ENCODE data around the gene TGFBR1.

TGFBR1 gene

GRCh38 chr9:99106044-99106375 is 1.1 kb downstream of the TGFBR1 start:
- DNase-seq = no peak
- ATAC-seq = no peak

- no peak for DNase-seq
- ATAC-seq = no peak
Observed at GRCh38 chr9:99107421-99107820, 2.5 kb downstream of the TGFBR1 start.

- ATAC-seq = no peak
- no peak for DNase-seq
Observed at GRCh38 chr9:99108131-99108530, 3.2 kb downstream of the TGFBR1 start.

GRCh38 chr9:99109522-99109921 is 4.6 kb downstream of the TGFBR1 start:
- DNase-seq (no peak), ATAC-seq (no peak)

- DNase-seq = no peak
- peak; percentile 83 for ATAC-seq
Observed at GRCh38 chr9:99112750-99113413, 8.0 kb downstream of the TGFBR1 start.

GRCh38 chr9:99113414-99114048 is 8.6 kb downstream of the TGFBR1 start:
- ATAC-seq = no peak

GRCh38 chr9:99114049-99114440 is 9.1 kb downstream of the TGFBR1 start:
- no peak for ATAC-seq

More at GRCh38 chr9:99113414-99114048, 8.6 kb downstream of the TGFBR1 start:
- no peak for DNase-seq

GRCh38 chr9:99114846-99115500 is 10.1 kb downstream of the TGFBR1 start:
- DNase-seq (no peak), ATAC-seq (no peak)

More at GRCh38 chr9:99114049-99114440, 9.1 kb downstream of the TGFBR1 start:
- no peak for DNase-seq

GRCh38 chr9:99116003-99116411 is 11.1 kb downstream of the TGFBR1 start:
- ATAC-seq (no peak), DNase-seq (no peak)

GRCh38 chr9:99118782-99119466 is 14.0 kb downstream of the TGFBR1 start:
- ATAC-seq (peak; percentile 96), DNase-seq (peak; percentile 52)

- DNase-seq (no peak), ATAC-seq (no peak)
Observed at GRCh38 chr9:99119976-99120655, 15.2 kb downstream of the TGFBR1 start.

GRCh38 chr9:99121604-99122003 is 16.7 kb downstream of the TGFBR1 start:
- DNase-seq = no peak
- no peak for ATAC-seq

GRCh38 chr9:99124534-99125255 is 19.8 kb downstream of the TGFBR1 start:
- DNase-seq (no peak), ATAC-seq (no peak)

- ATAC-seq = no peak
Observed at GRCh38 chr9:99125446-99125845, 20.5 kb downstream of the TGFBR1 start.

GRCh38 chr9:99126312-99126711 is 21.4 kb downstream of the TGFBR1 start:
- no peak for ATAC-seq
- no peak for DNase-seq

More at GRCh38 chr9:99125446-99125845, 20.5 kb downstream of the TGFBR1 start:
- no peak for DNase-seq

- DNase-seq (no peak), ATAC-seq (peak; percentile 73)
Observed at GRCh38 chr9:99127356-99128132, 22.6 kb downstream of the TGFBR1 start.

- ATAC-seq = peak; percentile 63
- DNase-seq = no peak
Observed at GRCh38 chr9:99128133-99128406, 23.2 kb downstream of the TGFBR1 start.

- no peak for DNase-seq
- ATAC-seq = no peak
Observed at GRCh38 chr9:99129091-99129490, 24.2 kb downstream of the TGFBR1 start.

- ATAC-seq = peak; percentile 67
- DNase-seq = peak; percentile 22
Observed at GRCh38 chr9:99130069-99130468, 25.2 kb downstream of the TGFBR1 start.

GRCh38 chr9:99133145-99133544 is 28.2 kb downstream of the TGFBR1 start:
- ATAC-seq = no peak
- no peak for DNase-seq

GRCh38 chr9:99134893-99135341 is 30.0 kb downstream of the TGFBR1 start:
- ATAC-seq = peak; percentile 34
- DNase-seq = no peak

Measured in stimulated activated naive CD8-positive, alpha-beta T cell treated with anti-CD3 and anti-CD28 coated beads, Interleukin-15, Interleukin-2, amounts not matched to agents 100 U/mL and 50 U/mL, for 24 hours (primary cell).